LNCaP clone FGC (cell line): ENCODE data around the gene TPSD1.

ENCODE experiments used
- DNase-seq: peaks from one replicate; pipeline ENCODE4 v3.0.0-alpha.2; 2011; ENCODE audit warnings: low read depth
- H3K4me3 ChIP-seq: 2 replicates; pipeline ENCODE4 v1.5.1; 2011; ENCODE audit warnings: mild to moderate bottlenecking, low read depth, low read length, control low read depth
- CTCF ChIP-seq: IDR thresholded peaks from 2 replicates; pipeline ENCODE4 v1.5.1; 2012; ENCODE audit warnings: mild to moderate bottlenecking; ENCODE audit not compliant: control insufficient read depth, insufficient read depth; ENCODE audit errors: extremely low read depth

Gene TPSD1

GRCh38 chr16:1258906-1259759, 3.3 kb downstream of the TPSD1 start:
- DNase-seq: no peak
- peak overlapping the region; percentile 23; the same call in 1 of the 2 replicates for H3K4me3 ChIP-seq
- no peak for TF ChIP-seq CTCF

- no peak for TF ChIP-seq CTCF
- H3K4me3 ChIP-seq: no peak overlapping the region
- DNase-seq: no peak
Observed at GRCh38 chr16:1259760-1260068, 3.8 kb downstream of the TPSD1 start.

- no peak for TF ChIP-seq CTCF
- H3K4me3 ChIP-seq: no peak overlapping the region
- no peak for DNase-seq
Observed at GRCh38 chr16:1260101-1260680, 4.3 kb downstream of the TPSD1 start.

GRCh38 chr16:1261131-1261892, 5.4 kb downstream of the TPSD1 start:
- H3K4me3 ChIP-seq: no peak overlapping the region
- TF ChIP-seq CTCF: no peak
- no peak for DNase-seq

GRCh38 chr16:1262210-1262845, 6.5 kb downstream of the TPSD1 start:
- TF ChIP-seq CTCF: no peak
- no peak overlapping the region for H3K4me3 ChIP-seq
- no peak for DNase-seq

- no peak overlapping the region for H3K4me3 ChIP-seq
- no peak for DNase-seq
- TF ChIP-seq CTCF: no peak
Observed at GRCh38 chr16:1262846-1263221, 7.0 kb downstream of the TPSD1 start.
